ENCODE measurements around the gene PEX5L.
"Not testable (repeated sequence)": the region's sequence is repeated elsewhere in the genome, so short reads cannot be mapped to it uniquely, and the experiment has no call there.

- TF ChIP-seq CTCF, POLR2A (IDR thresholded peaks at IDR 0.05): not testable (repeated sequence)
Measured at GRCh38 chr3:179782841-179783240, 253.9 kb downstream of the PEX5L start.
